Eye (tissue), 1 donor: ENCODE results near the gene PTPRA.
"Not testable (repeated sequence)": the region's sequence is repeated elsewhere in the genome, so short reads cannot be mapped to it uniquely, and the experiment has no call there.

Experiments
- DNase-seq: peaks from one replicate; pipeline ENCODE4 v3.0.0-alpha.2; 2015

Gene PTPRA

DNA sequence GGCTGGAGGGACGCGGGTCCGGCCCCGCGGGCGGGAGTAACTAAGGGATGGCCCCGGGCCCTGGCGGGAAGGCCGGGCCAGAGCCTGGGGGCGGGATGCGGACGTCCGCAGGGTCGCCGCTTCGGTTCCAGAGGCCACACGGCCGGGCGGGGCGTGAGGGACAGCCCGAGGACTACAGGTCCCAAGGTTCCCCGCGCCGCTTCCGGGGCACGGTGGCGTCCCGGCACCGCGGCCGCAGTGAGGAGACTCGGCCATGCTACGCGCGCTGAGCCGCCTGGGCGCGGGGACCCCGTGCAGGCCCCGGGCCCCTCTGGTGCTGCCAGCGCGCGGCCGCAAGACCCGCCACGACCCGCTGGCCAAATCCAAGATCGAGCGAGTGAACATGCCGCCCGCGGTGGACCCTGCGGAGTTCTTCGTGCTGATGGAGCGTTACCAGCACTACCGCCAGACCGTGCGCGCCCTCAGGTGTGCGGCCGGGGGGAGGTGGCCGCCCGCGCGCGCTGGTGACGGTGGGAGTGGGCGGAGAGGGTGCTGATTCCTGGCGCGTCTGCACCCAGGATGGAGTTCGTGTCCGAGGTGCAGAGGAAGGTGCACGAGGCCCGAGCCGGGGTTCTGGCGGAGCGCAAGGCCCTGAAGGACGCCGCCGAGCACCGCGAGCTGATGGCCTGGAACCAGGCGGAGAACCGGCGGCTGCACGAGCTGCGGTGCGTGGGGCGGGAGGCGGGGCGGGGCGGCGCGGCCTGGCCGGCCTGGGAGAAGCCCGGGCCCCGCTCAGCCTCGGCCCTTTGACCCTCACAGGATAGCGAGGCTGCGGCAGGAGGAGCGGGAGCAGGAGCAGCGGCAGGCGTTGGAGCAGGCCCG lies 172.8 kb downstream of the PTPRA start, which contains the start of gene MRPS26:
MRPS26 (plus strand) TSS at position 237 of the 861 bp plus-strand sequence; CDS start at position 254, 17 bp downstream.
- peak; percentile 96 for DNase-seq

DNA sequence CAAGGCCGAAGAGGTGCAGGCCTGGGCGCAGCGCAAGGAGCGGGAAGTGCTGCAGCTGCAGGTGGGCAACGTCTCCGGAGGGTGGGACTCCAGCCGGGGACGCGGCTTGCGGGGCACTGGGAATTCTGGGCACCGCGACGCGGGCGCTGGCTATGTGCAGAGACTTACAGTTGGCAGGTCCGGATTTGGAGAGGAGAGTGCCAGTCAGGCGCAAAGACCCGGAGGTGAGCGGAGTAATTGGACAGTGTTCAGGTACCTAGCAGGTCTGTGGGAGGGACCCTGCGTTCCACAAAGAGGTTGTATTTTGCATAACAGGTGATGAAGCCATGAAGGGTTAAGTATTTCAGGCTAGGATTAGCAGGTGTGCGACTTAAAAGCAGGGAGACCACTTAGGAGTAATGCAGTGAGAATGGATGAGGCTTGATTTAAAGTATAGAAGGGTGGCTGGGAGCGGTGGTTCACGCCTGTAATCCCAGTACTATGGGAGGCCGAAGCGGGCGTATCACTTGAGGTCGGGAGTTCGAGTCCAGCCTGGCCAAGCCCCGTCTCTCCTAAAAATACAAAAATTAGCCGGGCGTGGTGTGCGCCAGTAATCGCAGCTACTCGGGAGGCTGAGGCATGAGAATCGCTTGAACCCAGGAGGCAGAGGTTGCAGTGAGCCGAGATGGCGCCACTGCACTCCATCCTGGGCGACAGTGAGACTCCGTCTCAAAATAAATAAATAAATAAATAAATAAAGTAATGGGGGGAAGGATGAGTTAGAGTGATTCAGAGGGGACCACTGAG lies 173.6 kb downstream of the PTPRA start:
- no peak for DNase-seq

DNA sequence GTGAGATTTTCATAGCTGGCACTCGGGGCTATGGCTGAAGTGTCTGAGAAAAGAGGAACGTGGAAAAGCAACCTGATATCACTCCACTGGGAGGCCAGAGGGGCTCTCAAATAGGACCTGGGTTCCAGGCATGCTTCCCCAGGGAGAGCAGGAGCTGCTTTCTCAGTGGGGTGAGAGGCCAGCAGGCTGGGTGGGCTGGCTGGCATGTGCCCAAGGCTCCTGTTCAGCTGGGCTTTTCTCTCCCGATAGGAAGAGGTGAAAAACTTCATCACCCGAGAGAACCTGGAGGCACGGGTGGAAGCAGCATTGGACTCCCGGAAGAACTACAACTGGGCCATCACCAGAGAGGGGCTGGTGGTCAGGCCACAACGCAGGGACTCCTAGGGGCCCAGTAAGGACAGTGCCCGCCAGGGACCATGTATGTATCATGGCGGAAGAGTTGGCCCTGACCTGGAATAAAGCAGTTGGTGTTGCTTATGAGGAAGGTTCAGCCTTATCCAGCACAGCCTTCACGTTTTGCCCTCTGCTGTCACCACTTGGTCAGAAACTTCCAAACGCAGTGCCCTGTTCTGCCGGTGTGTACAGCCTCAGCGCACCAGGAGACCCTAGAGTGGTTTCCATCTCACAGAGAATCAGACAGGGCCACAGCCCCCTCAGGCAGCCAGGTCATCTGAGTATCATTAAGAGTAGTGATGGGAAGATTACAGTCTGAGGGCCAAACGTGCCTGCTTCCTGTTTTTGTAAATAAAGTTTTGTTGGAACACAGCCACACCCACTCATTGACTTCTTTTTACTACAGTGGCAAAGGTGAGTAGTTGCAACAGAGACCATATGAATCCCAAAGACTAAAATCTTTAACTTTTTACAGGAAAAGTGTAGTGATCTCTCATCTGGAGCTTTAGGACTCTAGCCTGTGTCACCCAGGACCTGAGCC lies 174.5 kb downstream of the PTPRA start:
- DNase-seq = no peak

DNA sequence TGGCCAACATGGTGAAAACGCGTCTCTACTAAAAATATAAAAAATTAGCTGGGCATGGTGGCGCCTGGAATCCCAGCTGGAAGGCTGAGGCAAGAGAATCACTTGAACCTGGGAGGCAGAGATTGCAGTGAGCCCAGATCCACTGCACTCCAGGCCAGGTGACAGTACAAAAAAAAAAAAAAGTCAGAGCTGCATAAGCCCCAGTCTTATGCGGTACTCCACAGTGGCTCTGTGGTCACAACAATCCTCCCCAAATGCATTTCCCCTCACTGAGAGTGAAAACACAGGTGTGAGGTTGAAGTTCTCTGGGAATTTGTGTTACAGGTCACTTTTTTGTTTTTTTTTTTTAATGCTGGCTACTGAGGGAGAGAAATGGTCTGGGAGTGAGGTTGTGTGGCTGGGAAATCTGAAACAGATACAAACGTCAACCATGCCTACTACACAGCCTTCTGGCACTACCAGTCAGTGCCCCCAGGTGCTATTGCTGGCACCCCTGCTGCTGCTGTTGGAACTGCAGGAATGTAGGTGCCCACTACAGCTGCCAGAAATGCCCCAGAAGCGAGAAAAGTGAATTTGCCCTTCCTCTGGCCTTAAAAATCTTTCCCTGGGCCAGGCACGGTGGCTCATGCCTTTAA lies 178.2 kb downstream of the PTPRA start:
- DNase-seq = no peak

DNA sequence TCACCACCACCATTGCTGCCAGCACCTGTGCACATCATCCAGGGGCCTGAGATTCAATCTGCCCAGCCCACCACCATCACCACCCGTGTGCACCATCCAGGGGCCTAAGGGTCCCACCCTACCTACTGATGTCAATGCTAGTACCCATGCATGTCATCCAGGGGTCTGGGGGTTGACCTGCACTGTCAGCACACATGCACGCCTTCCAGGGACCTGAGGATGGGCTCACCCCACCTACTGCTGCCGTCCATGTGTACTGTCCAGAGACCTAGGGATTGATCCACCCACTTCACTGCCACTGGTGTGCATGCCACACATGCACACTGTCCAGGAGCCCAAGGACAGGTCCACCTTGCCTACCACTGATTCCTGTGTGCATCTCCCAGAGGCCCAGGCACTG lies 186.2 kb downstream of the PTPRA start:
- DNase-seq = no peak

DNA sequence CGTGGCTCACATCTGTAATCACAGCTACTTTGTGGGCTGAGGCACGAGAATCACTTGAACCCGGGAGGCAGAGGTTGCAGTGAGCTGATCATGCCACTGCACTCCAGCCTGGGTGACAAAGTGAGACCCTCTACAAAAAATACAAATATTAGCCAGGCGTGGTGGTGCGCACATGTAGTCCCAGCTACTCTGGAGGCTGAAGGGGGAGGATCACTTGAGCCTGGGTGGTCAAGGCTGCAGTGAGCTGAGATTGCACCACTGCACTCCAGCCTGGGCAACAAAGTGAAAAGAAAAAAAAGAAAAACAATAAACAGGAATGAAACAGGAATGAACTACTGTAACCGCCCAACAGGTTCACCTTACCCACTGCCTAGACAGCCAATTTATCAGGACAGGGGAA lies 190.8 kb downstream of the PTPRA start:
- not testable (repeated sequence) for DNase-seq

DNA sequence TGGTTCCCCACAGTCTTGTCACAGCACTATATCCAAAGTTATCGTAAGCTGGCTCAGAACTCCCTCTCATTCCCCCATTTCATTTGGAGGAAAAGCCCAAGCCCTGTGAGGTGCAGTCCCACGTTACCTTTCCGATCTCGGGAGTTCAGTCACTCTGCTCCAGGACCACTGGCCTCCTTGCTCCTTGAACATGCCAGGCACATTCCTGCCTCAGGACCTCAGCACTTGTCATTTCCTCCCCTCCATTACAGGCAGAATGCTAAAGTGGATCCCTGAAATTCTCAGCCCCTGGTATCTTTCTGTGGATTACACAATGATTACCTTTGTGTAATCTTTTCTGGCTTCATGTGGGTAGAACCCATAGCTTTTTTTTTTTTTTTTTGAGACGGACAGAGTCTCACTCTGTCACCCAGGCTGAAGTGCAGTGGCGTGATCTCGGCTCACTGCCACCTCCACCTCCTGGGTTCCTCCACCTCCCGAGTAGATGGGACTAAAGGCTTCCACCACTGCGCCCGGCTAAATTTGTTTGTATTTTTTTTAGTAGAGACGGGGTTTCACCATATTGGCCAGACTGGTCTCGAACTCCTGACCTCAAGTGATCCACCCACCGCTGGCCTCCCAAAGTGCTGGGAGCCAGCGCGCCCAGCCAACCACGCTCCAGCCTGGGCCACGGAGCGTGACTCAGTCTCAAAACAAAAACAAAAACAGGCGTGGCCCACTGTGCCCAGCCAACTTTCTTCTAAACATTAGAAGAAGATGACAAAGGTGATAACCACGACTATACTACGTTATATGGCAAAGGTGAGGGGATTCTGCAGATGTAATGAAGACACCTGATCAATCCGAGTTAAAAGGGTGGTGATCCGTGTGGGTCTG lies 194.1 kb downstream of the PTPRA start:
- DNase-seq = no peak

DNA sequence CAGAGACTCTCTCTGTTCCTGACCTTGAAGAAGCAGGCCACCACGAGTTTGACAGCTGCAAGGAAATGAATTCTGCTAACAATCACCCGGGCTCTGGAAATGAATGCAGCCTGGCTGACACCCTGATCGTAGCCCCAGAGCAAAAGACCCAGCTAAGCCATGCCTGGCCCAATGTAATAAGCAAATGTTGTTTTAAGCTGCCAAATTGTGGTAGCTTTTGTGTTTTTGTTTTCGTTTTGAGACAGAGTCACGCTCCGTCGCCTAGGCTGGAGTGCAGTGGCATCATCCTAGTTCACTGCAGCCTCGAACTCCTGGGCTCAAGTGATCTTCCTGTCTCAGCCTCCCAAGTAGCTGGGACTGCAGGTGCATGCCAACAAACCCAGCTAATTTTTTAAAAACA lies 194.8 kb downstream of the PTPRA start:
- no peak for DNase-seq

DNA sequence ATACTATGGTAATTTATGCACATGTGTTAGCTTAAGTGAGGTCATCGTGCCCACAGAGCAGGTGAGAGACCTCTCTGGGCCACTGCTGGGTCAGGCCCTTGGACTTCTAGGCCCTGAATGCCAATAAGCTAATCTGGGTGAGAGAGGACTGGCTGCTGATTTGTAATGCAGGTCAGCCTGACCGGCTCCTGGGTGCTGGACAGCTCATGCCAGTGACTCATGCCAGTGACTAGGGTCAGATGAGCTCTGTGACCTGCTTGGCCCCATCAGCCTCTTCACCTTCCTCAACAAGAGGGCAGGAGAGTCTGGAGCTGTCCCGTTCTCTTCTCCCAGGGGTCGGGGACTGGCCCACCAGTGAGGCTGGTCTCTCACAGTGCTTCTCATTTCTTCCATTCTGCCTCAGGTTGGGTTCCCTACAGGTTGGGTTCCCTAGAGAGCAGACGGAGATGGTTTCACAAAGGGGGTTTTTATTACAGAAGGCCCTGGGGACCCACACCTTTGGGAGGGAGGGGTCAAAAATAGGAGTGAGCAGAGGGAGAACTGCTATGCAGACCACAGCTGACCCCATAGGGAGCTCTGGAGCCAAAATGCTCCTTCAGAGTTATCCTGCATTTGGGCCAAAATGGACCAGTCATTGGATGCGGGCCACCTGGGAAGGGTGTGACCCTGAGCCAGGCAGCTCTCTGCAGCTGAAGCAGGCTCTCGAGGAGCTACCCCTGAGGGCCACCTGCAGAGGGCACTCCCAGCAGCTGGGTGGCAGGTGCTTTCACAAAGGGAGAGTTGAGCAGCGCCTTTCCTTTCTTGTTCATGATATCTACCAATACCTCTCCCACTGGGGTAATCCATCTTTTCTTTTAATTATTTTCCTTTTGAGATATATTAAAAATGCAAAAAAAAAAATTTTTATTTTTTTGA lies 196.0 kb downstream of the PTPRA start:
- no peak for DNase-seq

DNA sequence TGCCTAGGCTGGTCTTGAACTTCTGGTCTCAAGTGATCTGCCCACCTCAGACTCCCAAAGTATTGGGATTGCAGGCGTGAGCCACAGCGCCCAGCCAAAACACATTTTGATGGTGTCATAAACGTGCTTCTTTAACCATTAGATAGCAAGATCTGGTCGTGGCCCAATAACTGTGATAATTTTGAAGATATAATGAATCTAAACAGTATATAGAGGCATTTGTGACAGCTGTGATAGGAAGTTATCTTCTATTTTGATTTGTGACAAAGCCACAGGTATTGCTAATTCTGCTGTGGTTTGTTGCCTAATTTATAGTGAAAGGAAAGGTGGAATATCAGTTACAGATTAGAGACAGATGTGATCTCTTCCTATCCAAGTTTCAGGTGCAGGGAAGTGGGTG lies 197.4 kb downstream of the PTPRA start:
- no peak for DNase-seq

DNA sequence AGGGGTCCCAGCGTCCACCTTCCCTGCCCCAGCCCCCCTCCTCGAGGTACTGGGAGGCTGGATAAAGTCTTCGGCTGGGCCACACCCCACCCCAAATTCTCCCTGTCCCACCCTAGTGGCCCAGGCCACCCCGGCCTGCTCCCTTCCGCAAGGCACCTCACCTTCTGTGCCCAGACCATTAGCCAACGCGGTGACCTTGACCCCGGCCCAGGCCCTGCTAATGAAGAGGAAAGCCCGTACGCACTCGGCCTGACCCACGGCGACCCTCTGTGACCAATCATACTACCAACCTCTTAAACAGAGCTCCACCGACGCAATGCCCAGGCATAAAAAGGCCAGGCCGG lies 198.0 kb downstream of the PTPRA start:
- DNase-seq = no peak

DNA sequence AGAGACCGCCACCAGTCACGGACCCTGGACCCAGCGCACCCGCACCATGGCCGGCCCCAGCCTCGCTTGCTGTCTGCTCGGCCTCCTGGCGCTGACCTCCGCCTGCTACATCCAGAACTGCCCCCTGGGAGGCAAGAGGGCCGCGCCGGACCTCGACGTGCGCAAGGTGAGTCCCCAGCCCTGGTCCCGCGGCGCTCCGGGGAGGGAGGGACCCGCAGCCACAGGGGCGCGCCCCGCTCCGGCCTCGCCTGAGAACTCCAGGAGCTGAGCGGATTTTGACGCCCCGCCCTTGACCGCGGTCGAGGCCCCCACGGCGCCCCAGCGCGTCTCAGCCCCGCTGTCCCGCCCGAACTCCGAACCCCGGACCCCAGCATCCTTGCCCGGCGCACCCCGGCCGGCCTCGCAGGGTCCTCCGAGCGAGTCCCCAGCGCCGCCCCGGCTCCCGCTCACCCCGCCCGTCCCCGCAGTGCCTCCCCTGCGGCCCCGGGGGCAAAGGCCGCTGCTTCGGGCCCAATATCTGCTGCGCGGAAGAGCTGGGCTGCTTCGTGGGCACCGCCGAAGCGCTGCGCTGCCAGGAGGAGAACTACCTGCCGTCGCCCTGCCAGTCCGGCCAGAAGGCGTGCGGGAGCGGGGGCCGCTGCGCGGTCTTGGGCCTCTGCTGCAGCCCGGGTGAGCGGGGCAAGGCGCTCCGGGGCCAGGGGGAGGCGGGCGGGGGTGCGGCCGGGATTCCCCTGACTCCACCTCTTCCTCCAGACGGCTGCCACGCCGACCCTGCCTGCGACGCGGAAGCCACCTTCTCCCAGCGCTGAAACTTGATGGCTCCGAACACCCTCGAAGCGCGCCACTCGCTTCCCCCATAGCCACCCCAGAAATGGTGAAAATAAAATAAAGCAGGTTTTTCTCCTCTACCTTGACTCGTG lies 198.6 kb downstream of the PTPRA start, which contains the start of gene OXT:
OXT (plus strand) TSS at position 11 of the 920 bp plus-strand sequence; CDS start at position 47, 36 bp downstream.
- DNase-seq = peak; percentile 58

DNA sequence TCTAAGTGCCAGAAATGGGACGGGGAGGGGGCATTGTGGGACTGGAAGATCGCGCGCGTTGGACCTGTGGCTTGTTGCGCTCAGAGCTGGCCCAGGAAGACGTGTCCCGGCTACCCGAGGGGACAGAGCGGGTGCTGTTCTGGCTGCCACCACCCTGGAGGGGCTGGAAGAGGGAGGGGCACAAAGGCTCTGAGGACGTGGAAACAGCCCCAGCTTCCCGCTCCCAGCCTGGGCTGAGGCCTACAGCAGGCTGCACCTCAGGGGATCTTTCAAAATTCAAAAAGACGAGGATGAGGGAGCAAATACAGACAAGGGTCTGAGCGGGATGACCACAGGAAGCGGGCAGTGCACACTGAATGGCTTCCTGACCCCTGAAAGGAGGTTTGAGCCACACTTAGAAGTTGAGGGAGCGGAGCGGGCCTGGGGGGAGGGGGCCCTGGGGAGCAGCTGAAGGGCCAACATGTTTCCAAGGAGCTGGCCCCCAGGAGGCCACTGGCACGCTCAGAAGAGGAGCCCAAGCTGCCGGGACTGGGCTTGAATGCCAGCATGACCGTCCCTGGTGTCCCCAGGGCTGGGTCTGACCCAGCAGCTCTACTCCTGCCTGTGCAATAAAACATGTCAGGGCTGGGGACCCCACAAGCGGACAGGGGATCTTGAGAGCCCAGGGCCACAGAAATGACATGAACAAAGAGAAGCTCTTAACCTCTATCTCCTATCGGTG lies 199.4 kb downstream of the PTPRA start:
- no peak for DNase-seq

DNA sequence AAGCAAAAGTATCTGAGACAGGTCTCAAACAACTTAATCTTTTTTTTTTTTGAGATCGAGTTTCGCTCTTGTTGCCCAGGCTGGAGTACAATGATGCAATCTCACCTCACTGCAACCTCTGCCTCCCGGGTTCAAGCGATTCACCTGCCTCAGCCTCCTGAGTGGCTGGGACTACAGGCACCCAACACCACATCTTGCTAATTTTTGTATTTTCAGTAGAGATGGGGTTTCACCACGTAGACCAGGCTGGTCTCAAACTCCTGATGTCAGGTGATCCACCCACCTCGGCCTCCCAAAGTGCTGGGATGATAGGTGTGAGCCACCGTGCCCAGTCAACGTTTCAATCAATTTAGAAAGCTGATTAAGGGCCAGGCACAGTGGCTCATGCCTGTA lies 200.0 kb downstream of the PTPRA start:
- not testable (repeated sequence) for DNase-seq

DNA sequence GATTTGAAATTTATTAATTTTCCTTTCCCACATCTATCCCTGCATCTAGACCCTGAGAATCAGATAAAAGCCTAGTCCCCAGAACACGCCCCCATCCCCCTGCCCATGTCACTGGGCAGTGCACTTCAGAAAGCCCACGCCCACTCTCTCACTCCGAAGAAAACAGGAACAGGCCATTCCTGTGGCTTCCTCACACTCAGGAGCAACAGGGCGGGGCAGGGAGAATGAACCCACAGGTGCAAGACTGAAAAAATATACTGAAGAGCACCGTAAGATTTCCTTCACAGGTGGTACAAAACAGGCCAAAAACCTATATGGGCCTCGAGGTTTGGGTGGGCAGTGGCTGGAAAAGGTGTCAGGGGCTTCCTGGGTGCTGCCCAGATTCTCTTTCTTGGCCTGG lies 201.5 kb downstream of the PTPRA start:
- no peak for DNase-seq

DNA sequence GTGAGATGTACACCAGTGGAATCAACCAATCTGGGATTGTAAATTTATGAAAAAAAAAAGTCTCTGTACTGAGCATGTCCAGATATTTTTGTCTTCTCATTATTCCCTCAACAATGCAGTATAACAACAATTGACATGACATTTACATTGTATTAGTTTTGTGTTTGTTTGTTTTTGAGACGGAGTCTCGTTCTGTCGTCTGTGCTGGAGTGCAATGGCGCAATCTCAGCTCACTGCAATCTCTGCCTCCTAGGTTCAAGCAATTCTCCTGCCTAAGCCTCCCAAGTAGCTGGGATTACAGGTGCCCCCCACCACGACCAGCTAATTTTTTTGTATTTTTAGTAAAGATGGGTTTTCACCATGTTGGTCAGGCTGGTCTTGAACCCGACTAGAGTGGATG lies 202.0 kb downstream of the PTPRA start:
- not testable (repeated sequence) for DNase-seq

DNA sequence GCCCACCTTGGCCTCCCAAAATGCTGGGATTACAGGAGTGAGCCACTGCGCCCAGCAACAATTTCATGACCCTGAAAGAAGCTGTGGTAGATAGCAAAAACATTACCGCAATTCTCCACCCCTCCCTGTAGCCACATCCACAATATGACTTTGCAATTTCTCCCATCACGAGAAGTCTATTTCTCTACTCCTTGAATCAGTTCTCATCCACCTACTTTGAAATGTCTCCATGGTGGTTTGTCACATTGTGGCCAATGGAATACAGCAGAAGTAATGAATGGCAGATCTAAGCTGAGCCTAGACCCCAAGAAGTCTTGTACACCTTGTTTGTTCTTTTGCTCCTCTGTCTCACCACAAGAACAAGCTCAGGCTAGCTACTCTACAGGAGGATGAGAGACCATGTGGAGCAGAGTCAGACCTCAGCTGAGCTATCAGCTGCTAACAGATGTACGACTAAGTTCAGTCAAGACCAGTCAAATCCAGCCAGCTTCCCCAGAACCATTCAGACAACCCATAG lies 204.4 kb downstream of the PTPRA start:
- DNase-seq = no peak

DNA sequence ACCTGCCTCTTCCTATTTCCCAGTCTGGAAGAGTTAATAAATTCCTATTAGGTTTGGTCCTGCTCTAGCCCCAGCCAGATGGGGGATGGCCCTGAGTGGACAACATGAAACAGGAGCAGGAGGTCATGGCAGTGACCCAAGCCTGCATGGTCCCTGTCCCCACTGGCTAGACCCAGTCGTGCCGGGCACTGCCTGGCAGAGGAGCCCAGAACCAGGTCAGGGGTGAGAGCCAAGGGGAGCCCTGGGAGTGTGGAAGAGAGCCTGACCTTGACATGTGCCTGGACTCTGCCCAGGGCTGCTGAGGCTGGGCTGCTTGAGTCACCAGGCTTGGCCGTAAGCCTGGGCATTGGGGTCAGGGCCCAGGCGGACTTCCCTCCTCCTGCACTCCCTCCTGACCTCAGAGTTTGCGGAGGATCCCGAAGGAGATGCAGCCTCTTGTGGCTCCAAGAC lies 207.7 kb downstream of the PTPRA start:
- no peak for DNase-seq
